ENCODE measurements around the gene KCTD5.
A peak's percentile ranks its signal among the peaks of the same experiment; 100 is the strongest.

GRCh38 chr16:2752035-2752849 lies 69.9 kb downstream of the KCTD5 start, which contains the start of gene SRRM2:
- TF ChIP-seq CTCF (IDR thresholded peaks at IDR 0.05) (peak in 2 of 4 experiments; percentile 5 to 22), POLR2AphosphoS5 (IDR thresholded peaks at IDR 0.05) (peak; percentile 95), POLR2A (IDR thresholded peaks at IDR 0.05) (peak; percentile 96)

All from prostate gland (tissue), 2 donors.